ENCODE results near the gene GRB10.

GRB10 gene

GRCh38 chr7:50665403-50666123, 117.1 kb downstream of the GRB10 start:
- DNase-seq, result no peak

GRCh38 chr7:50664937-50665336, 117.8 kb downstream of the GRB10 start:
- no peak for DNase-seq

- DNase-seq, result no peak
These were observed 118.2 kb downstream of the GRB10 start for GRCh38 chr7:50664461-50664922.

GRCh38 chr7:50663396-50664102, 119.1 kb downstream of the GRB10 start:
- DNase-seq, result no peak

GRCh38 chr7:50662996-50663395, 119.7 kb downstream of the GRB10 start:
- no peak for DNase-seq

- DNase-seq, result no peak
These were observed 120.5 kb downstream of the GRB10 start for GRCh38 chr7:50662041-50662694.

GRCh38 chr7:50661345-50662040, 121.2 kb downstream of the GRB10 start:
- no peak for DNase-seq

GRCh38 chr7:50660830-50661175, 121.9 kb downstream of the GRB10 start:
- DNase-seq, result no peak

GRCh38 chr7:50660040-50660829, 122.5 kb downstream of the GRB10 start:
- DNase-seq, result no peak

GRCh38 chr7:50659329-50659965, 123.2 kb downstream of the GRB10 start:
- DNase-seq, result no peak

GRCh38 chr7:50658696-50659095, 124.0 kb downstream of the GRB10 start:
- DNase-seq, result no peak

- no peak for DNase-seq
These were observed 124.8 kb downstream of the GRB10 start for GRCh38 chr7:50657912-50658311.

GRCh38 chr7:50657341-50657873, 125.3 kb downstream of the GRB10 start:
- no peak for DNase-seq

- DNase-seq, result no peak
These were observed 126.4 kb downstream of the GRB10 start for GRCh38 chr7:50656141-50656895.

GRCh38 chr7:50655490-50655889, 127.2 kb downstream of the GRB10 start:
- no peak for DNase-seq

- DNase-seq, result no peak
These were observed 127.7 kb downstream of the GRB10 start for GRCh38 chr7:50655020-50655419.

- no peak for DNase-seq
These were observed 128.7 kb downstream of the GRB10 start for GRCh38 chr7:50653981-50654425.

- DNase-seq, result no peak
These were observed 129.4 kb downstream of the GRB10 start for GRCh38 chr7:50653126-50653864.

- no peak for DNase-seq
These were observed 130.1 kb downstream of the GRB10 start for GRCh38 chr7:50652400-50653125.

Data from amniotic stem cell (primary cell).